Measurements from ENCODE around the gene ASAP2. TPM values are rescaled to one million over a fixed set of nuclear protein-coding genes. Genes with fewer than 3 reads are reported as not detected.

The ASAP2 gene
- polyA plus RNA-seq, 3 donors: 0.08 to 1.1 (median 0.20) TPM

- H3K4me2 ChIP-seq (replicated peaks; ENCODE audit: extremely low read depth, low read length, poor library complexity, severe bottlenecking): no peak overlapping the region
- H3K36me3 ChIP-seq (replicated peaks in 1 of 2; ENCODE audit: control insufficient read depth in 1 of 2, insufficient read depth in 2 of 2, low read length in 2 of 2): no peaks in the 10 kb centered on the region
- H3K9me3 ChIP-seq (replicated peaks in 1 of 2; ENCODE audit: control insufficient read depth in 1 of 2, insufficient read depth in 1 of 2, low read length in 2 of 2): no peaks in the 10 kb centered on the region
- no peak for TF ChIP-seq CTCF (IDR thresholded peaks at IDR 0.05)
- H3K36me3 Mint-ChIP-seq: peaks cover 0 to 4% of the 10 kb centered on the region in 2 donors
- peaks cover 5 to 6% of the 10 kb centered on the region in 2 donors for H3K4me1 ChIP-seq (ENCODE audit: control insufficient read depth in 1 of 2, insufficient read depth in 2 of 2, low read length in 2 of 2)
- 100% methylated on average over 1 of the region's 2 CpGs for WGBS (ENCODE audit: insufficient coverage)
- peaks cover 4% of the 10 kb centered on the region for H3K4me1 Mint-ChIP-seq
- H3K4me3 Mint-ChIP-seq: no peak overlapping the region
- H3K27ac ChIP-seq (ENCODE audit: low read depth in 1 of 2, low read length in 2 of 2): no peak overlapping the region
- H3K27me3 ChIP-seq (ENCODE audit: control insufficient read depth in 2 of 2, insufficient read depth in 2 of 2, low read length in 2 of 2): peaks cover 7 to 9% of the 10 kb centered on the region in 2 donors
- no peaks in the 10 kb centered on the region for H4K20me1 ChIP-seq (ENCODE audit: insufficient read depth, low read length)
- no peak overlapping the region for H3K9ac ChIP-seq (ENCODE audit: insufficient read depth, low read length, poor library complexity, severe bottlenecking)
- peaks cover 12 to 23% (median 15%) of the 10 kb centered on the region in 3 donors for H3K27me3 Mint-ChIP-seq (ENCODE audit: low read depth in 3 of 3)
- no peak overlapping the region for H2AFZ ChIP-seq (ENCODE audit: insufficient read depth, low read depth, low read length, poor library complexity, severe bottlenecking)
- H3K27ac Mint-ChIP-seq: no peak overlapping the region
- H3K4me3 ChIP-seq (replicated peaks in 1 of 3; ENCODE audit: low read depth in 2 of 3, low read length in 3 of 3): no peak overlapping the region
- no peaks in the 10 kb centered on the region for H3K79me2 ChIP-seq (ENCODE audit: insufficient read depth, low read length)
- intact Hi-C loops (cut with micrococcal nuclease): no loop called here
- peaks cover 0 to 2% (median 0%) of the 10 kb centered on the region in 7 donors for H3K9me3 Mint-ChIP-seq
- DNase-seq: no peak
Observed at GRCh38 chr2:9213477-9214051, 7.0 kb downstream of the ASAP2 start.

- H3K27ac Mint-ChIP-seq: no peak overlapping the region
- 100% methylated on average over 2 of the region's 8 CpGs for WGBS (ENCODE audit: insufficient coverage)
- Histone ChIP-seq H3K36me3 (replicated peaks in 1 of 2; ENCODE audit: control insufficient read depth in 1 of 2, insufficient read depth in 2 of 2, low read length in 2 of 2) (no peaks in the 10 kb centered on the region), H4K20me1 (ENCODE audit: insufficient read depth, low read length) (no peaks in the 10 kb centered on the region), H3K27me3 (ENCODE audit: control insufficient read depth in 2 of 2, insufficient read depth in 2 of 2, low read length in 2 of 2) (peaks cover 0 to under 1% of the 10 kb centered on the region in 2 donors), H3K27ac (ENCODE audit: low read depth in 1 of 2, low read length in 2 of 2) (no peak overlapping the region), H3K4me2 (replicated peaks; ENCODE audit: extremely low read depth, low read length, poor library complexity, severe bottlenecking) (no peak overlapping the region), H2AFZ (ENCODE audit: insufficient read depth, low read depth, low read length, poor library complexity, severe bottlenecking) (no peak overlapping the region), H3K9me3 (replicated peaks in 1 of 2; ENCODE audit: control insufficient read depth in 1 of 2, insufficient read depth in 1 of 2, low read length in 2 of 2) (no peaks in the 10 kb centered on the region), H3K79me2 (ENCODE audit: insufficient read depth, low read length) (no peaks in the 10 kb centered on the region), H3K9ac (ENCODE audit: insufficient read depth, low read length, poor library complexity, severe bottlenecking) (no peak overlapping the region), H3K4me1 (ENCODE audit: control insufficient read depth in 1 of 2, insufficient read depth in 2 of 2, low read length in 2 of 2) (peaks cover 5 to 6% of the 10 kb centered on the region in 2 donors), H3K4me3 (replicated peaks in 1 of 3; ENCODE audit: low read depth in 2 of 3, low read length in 3 of 3) (no peak overlapping the region)
- peaks cover 0 to 3% of the 10 kb centered on the region in 2 donors for H3K36me3 Mint-ChIP-seq
- H3K9me3 Mint-ChIP-seq: peaks cover 0 to 2% (median 0%) of the 10 kb centered on the region in 7 donors
- peaks cover 5 to 11% (median 6%) of the 10 kb centered on the region in 3 donors for H3K27me3 Mint-ChIP-seq (ENCODE audit: low read depth in 3 of 3)
- no peak for TF ChIP-seq CTCF (IDR thresholded peaks at IDR 0.05)
- no peak overlapping the region for H3K4me3 Mint-ChIP-seq
- intact Hi-C loops (cut with micrococcal nuclease): no loop called here
- peaks cover 4% of the 10 kb centered on the region for H3K4me1 Mint-ChIP-seq
- DNase-seq: no peak
Observed at GRCh38 chr2:9214873-9215272, 8.3 kb downstream of the ASAP2 start.

All from CD14-positive monocyte (primary cell).